Stomach (tissue), 4 donors: ENCODE results near the gene CD3D.

Experiments used
- EP300 ChIP-seq: sonication (generic); formaldehyde crosslinking; IDR thresholded peaks from one replicate; pipeline ENCODE4 v1.6.1; 2017; ENCODE audit warnings: antibody characterized with exemption
- POLR2A ChIP-seq, 4 donors: fragments of 450-650 bp; IDR thresholded peaks; one replicate each; pipeline ENCODE4 v1.6.1; 2016; ENCODE audit warnings: antibody characterized with exemption in 4 of 4, control low read depth in 2 of 4, mild to moderate bottlenecking in 1 of 4, moderate library complexity in 1 of 4
- POLR2AphosphoS5 ChIP-seq, 3 donors: sonication (generic); formaldehyde crosslinking; IDR thresholded peaks; one replicate each; pipeline ENCODE4 v1.6.1; 2016; ENCODE audit warnings: antibody characterized with exemption in 3 of 3
- TF ChIP-seq, protein P1 (sequence below), 7 experiments: fragments of 450-650 bp in 4 of 7; fragments of 200-600 bp in 3 of 7; sonication (generic) in 3 of 7; IDR thresholded peaks; one replicate each; pipeline ENCODE4 v1.5.1; 2016 to 2019; ENCODE audit warnings: antibody characterized with exemption in 7 of 7, control low read depth in 2 of 7, mild to moderate bottlenecking in 1 of 7

- TF ChIP-seq, protein P1, sequence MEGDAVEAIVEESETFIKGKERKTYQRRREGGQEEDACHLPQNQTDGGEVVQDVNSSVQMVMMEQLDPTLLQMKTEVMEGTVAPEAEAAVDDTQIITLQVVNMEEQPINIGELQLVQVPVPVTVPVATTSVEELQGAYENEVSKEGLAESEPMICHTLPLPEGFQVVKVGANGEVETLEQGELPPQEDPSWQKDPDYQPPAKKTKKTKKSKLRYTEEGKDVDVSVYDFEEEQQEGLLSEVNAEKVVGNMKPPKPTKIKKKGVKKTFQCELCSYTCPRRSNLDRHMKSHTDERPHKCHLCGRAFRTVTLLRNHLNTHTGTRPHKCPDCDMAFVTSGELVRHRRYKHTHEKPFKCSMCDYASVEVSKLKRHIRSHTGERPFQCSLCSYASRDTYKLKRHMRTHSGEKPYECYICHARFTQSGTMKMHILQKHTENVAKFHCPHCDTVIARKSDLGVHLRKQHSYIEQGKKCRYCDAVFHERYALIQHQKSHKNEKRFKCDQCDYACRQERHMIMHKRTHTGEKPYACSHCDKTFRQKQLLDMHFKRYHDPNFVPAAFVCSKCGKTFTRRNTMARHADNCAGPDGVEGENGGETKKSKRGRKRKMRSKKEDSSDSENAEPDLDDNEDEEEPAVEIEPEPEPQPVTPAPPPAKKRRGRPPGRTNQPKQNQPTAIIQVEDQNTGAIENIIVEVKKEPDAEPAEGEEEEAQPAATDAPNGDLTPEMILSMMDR (IDR thresholded peaks at IDR 0.05) = no peak
- TF ChIP-seq POLR2A (IDR thresholded peaks at IDR 0.05) (no peak), EP300 (no peak), POLR2AphosphoS5 (IDR thresholded peaks at IDR 0.05) (no peak)
These were observed 40.8 kb downstream of the CD3D start for GRCh38 chr11:118301600-118302195.
